Measurements from ENCODE around the gene RNPEP. TPM values are rescaled to one million over a fixed set of nuclear protein-coding genes. Genes with fewer than 3 reads are reported as not detected.
"Not testable (repeated sequence)": the region's sequence is repeated elsewhere in the genome, so short reads cannot be mapped to it uniquely, and the experiment has no call there.

The RNPEP gene
- total RNA-seq, 1 experiment from 2014 or later: 136 TPM

DNA sequence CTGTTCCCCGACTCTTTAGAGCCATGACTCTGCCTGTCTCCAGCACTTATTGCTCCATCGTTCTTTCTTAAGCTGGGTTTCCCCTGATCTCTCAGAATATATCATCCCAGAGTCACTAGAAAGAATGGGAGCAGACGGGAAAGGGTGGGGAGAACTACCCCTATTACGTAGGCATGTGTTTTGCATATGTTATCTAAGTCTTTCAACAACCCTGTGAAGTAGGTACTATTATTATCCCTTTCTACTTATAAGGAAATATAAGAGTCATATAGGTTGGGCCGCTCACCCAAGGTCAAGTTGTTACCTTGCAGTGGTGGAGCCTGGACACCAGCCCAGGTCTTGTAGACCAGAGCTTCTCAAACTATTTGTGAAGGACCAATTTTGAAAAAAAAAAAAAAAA lies 66.7 kb downstream of the RNPEP start:
- H3K36me3 ChIP-seq (replicated peaks; ENCODE audit: control insufficient read depth, insufficient read depth, low read length): no peaks in the 10 kb centered on the region
- no peak overlapping the region for H3K4me3 ChIP-seq (ENCODE audit: insufficient read depth, low read depth, low read length)
- DNase-seq: no peak
- H3K27me3 ChIP-seq (ENCODE audit: control insufficient read depth, insufficient read depth, low read length): no peaks in the 10 kb centered on the region

GRCh38 chr1:202054094-202054493 lies 71.6 kb downstream of the RNPEP start:
- Histone ChIP-seq H3K4me3 (ENCODE audit: insufficient read depth, low read depth, low read length) (no peak overlapping the region), H3K27me3 (ENCODE audit: control insufficient read depth, insufficient read depth, low read length) (no peaks in the 10 kb centered on the region), H3K36me3 (replicated peaks; ENCODE audit: control insufficient read depth, insufficient read depth, low read length) (no peaks in the 10 kb centered on the region)
- no peak for DNase-seq

DNA sequence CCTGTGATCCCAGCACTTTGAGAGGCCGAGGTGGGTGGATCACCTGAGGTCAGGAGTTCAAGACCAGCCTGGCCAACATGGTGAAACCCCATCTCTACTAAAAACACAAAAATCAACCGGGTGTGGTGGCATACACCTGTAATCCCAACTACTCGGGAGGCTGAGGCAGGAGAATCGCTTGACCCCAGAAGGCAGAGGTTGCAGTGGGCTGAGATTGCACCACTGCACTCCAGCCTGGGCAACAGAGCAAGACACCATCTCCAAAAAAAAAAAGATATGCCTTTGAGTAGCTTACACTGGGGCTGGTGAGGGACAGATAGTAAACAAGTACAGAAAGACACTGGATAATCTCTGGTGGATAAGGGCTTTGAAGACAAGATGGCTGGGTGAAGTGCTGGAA lies 72.2 kb downstream of the RNPEP start:
- DNase-seq; H3K27me3 ChIP-seq (ENCODE audit: control insufficient read depth, insufficient read depth, low read length); H3K4me3 ChIP-seq (ENCODE audit: insufficient read depth, low read depth, low read length); H3K36me3 ChIP-seq (replicated peaks; ENCODE audit: control insufficient read depth, insufficient read depth, low read length): not testable (repeated sequence)

Other genes with a start within 250 kb of the RNPEP start
- 55.8 and 57.6 TPM in 2 replicates for gene IPO9, start 153.5 kb upstream of the RNPEP start, total RNA-seq (2014; rRNA removed; shearing (Covaris generic))
- 3.7 and 6.1 TPM in 2 replicates for gene SHISA4, start 93.8 kb upstream of the RNPEP start, total RNA-seq (2014; rRNA removed; shearing (Covaris generic))
- gene LMOD1, start 36.1 kb upstream of the RNPEP start, total RNA-seq (2014; rRNA removed; shearing (Covaris generic)): 0.42 and 0.48 TPM in 2 replicates
- gene TIMM17A, start 27.1 kb upstream of the RNPEP start, total RNA-seq (2014; rRNA removed; shearing (Covaris generic)): 74.6 and 75.6 TPM in 2 replicates
- 3.6 and 6.9 TPM in 2 replicates for gene ELF3, start 27.9 kb downstream of the RNPEP start, total RNA-seq (2014; rRNA removed; shearing (Covaris generic))
- gene GPR37L1, start 140.3 kb downstream of the RNPEP start, total RNA-seq (2014; rRNA removed; shearing (Covaris generic)): under 0.01 TPM in 1 of 2 replicates, not detected in the other
- 50.3 and 55.1 TPM in 2 replicates for gene ARL8A, start 162.1 kb downstream of the RNPEP start, total RNA-seq (2014; rRNA removed; shearing (Covaris generic))
- gene PTPN7, start 178.0 kb downstream of the RNPEP start, total RNA-seq (2014; rRNA removed; shearing (Covaris generic)): 0.24 and 0.55 TPM in 2 replicates
- 0.24 and 0.41 TPM in 2 replicates for gene LGR6, start 211.2 kb downstream of the RNPEP start, total RNA-seq (2014; rRNA removed; shearing (Covaris generic))